Placental epithelial cell (primary cell): ENCODE results near the gene ZYX. TPM values are rescaled to one million over a fixed set of nuclear protein-coding genes. Genes with fewer than 3 reads are reported as not detected.

Source experiments
- small RNA-seq: library from RNA; depleted of rRNA; stranded (forward); fragments of <200 nt; gene quantifications from one replicate; pipeline ENCODE3, GENCODE V24; 2012
- total RNA-seq: library from RNA; depleted of rRNA; stranded (reverse); fragments of >200 nt; gene quantifications from 2 replicates; pipeline ENCODE4 v1.2.3, GENCODE V29; 2012

ZYX gene
- total RNA-seq: 42.8 and 75.5 TPM in 2 replicates

GRCh38 chr7:143380646-143381426 is at the start of gene ZYX:
Gene ZYX, plus strand, starts transcription at chr7:143381345. Its CDS starts 227 bp downstream, at chr7:143381572.

GRCh38 chr7:143362131-143363015 is 18.8 kb upstream of the ZYX start, which contains the start of gene FAM131B:
Gene FAM131B, minus strand, starts transcription at chr7:143362713. Its CDS starts 110 bp downstream, at chr7:143362603.

GRCh38 chr7:143408686-143409561 is 27.8 kb downstream of the ZYX start, which contains the start of gene EPHA1:
Gene EPHA1, minus strand, starts transcription at chr7:143408856. Its CDS starts 51 bp downstream, at chr7:143408805.

Small RNA genes lying within 50 kb of the gene (small RNA-seq; reads per million reads assigned to genes)
- gene MIR6892: 0.55 reads per million, percentile 31 among the genes with 10 or more reads in this experiment

Other genes with a start within 250 kb of the ZYX start
- not detected in 2 replicates for gene PIP, start 249.3 kb upstream of the ZYX start, total RNA-seq
- gene TAS2R39, start 197.9 kb upstream of the ZYX start, total RNA-seq: not detected in 2 replicates
- not detected in 2 replicates for gene TAS2R40, start 159.3 kb upstream of the ZYX start, total RNA-seq
- gene GSTK1, start 117.9 kb upstream of the ZYX start, total RNA-seq: 97.4 and 101 TPM in 2 replicates
- gene TMEM139, start 96.4 kb upstream of the ZYX start, total RNA-seq: 0.39 and 1.7 TPM in 2 replicates
- 14.9 and 15.0 TPM in 2 replicates for gene CASP2, start 93.0 kb upstream of the ZYX start, total RNA-seq
- gene CLCN1, start 65.2 kb upstream of the ZYX start, total RNA-seq: not detected in 2 replicates
- 1.4 and 2.0 TPM in 2 replicates for gene FAM131B, start 18.6 kb upstream of the ZYX start, total RNA-seq
- 40.8 and 62.4 TPM in 2 replicates for gene EPHA1, start 27.5 kb downstream of the ZYX start, total RNA-seq
- gene TAS2R60, start 62.1 kb downstream of the ZYX start, total RNA-seq: not detected in 2 replicates
- 0.11 TPM in 1 of 2 replicates, not detected in the other for gene TAS2R41, start 96.5 kb downstream of the ZYX start, total RNA-seq
- gene CTAGE15, start 190.5 kb downstream of the ZYX start, total RNA-seq: 3.6 and 3.9 TPM in 2 replicates
- gene TCAF2, start 239.6 kb downstream of the ZYX start, total RNA-seq: 8.2 and 10.7 TPM in 2 replicates